SK-MEL-5 (cell line): ENCODE data around the gene KIAA1755. TPM values are rescaled to one million over a fixed set of nuclear protein-coding genes. Genes with fewer than 3 reads are reported as not detected.
"Not testable (repeated sequence)": the region's sequence is repeated elsewhere in the genome, so short reads cannot be mapped to it uniquely, and the experiment has no call there.

Experiments used
- DNase-seq: peaks from one replicate; pipeline ENCODE4 v3.0.0-alpha.2; 2016; ENCODE audit warnings: low read depth, low spot score
- in situ Hi-C: cut with HindIII; loops from 2 replicates; pipeline ENCODE4 v1.10.0; 2016; ENCODE audit warnings: low sequenced_read_pairs, high pct_unique_total_duplicates, low pct_unique_long_range_greater_than_20kb
- total RNA-seq: library from RNA; depleted of rRNA; stranded (reverse); fragments of >200 nt; shearing (Covaris generic); gene quantifications from 2 replicates; pipeline ENCODE4 v1.2.3, GENCODE V29; 2014

The KIAA1755 gene
- total RNA-seq, 1 experiment from 2014 or later = not detected

DNA sequence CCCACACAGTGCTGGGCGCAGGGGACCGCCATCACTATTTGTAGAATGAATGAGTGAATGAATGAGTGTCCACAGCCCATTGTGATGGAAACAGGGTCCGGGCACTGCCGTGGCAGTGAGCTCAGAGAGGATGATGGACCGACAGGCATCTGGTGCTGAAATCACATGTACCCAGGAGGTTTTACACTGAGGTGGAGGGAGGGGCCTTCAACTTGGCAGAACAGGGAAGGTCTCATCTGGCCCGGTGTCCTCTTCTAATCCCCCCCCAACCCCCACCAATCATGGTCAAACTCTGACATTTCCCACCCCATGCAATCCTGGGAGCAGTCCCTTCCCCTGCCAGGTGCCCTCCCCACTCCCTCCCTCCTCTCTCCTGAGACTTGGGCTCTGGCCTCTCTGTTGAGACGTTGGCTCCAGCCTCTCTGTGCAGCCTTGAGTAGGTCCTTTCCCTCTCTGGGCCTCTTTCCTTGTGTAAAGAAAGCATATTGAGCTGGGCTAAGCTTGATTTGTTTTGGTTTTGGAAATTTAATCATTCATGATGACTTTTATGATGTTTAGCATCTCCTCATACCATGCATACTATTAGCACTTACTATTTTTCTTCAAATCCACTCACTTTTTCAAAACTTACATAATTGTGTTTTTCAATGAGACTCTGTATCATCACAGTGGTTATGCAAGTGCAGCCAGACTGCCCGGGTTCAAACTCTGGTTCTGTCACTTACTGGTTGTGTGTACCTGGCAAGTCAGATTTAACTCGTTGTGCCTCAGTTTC lies 10.8 kb downstream of the KIAA1755 start:
- DNase-seq = no peak
- in situ Hi-C loops = no loop called here

DNA sequence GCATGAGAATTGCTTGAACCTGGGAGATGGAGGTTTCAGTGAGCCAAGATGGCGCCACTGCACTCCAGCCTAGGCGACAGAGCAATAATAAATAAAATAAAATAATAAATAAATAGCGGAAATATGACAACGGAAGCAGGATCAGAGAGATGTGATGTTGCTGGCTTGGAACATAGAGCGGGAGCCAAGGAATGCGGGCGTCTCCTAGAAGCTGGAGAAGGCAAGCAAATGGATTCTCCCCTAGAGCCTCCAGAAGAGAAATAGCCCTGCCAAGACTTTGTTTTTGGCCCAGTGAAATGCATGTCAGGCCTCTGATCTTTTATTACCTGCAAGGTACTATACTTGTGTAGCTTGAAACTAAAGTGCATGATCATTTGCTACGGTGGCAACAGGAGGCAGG lies 12.4 kb downstream of the KIAA1755 start:
- in situ Hi-C loops = no loop called here
- no peak for DNase-seq

DNA sequence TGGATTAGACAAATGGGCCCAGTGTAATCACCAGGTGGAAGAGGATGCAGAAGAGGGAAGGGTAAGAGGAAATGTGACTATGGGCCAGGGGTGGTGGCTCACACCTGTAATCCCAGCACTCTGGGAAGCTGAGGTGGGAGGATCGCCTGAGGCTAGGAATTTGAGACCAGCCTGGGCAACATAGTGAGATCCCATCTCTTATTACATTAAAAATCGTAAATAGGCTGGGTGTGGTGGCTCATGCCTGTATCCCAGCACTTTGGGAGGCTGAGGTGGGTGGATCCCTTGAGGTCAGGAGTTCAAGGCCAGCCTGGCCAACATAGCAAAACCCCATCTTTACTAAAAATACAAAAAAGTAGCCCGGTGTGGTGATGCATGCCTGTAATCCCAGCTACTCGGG lies 12.8 kb downstream of the KIAA1755 start:
- in situ Hi-C loops, DNase-seq: not testable (repeated sequence)

DNA sequence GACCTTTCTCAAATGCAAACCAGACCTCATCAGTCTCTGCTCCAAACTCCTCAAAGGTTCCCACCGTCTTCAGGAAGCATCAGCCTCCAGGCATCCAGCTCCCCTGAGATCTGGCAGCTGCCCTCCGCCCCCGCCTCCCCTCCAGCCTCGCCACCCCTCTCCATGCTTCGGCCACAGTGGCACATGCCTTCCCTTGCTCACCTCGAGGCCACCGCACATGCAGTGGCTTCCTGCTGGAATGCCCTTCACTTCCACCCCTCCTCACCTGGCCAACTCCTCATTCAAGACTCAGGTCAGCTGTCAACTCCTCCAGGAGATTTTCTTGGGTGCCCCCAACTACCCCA lies 13.4 kb downstream of the KIAA1755 start:
- in situ Hi-C loops = no loop called here
- no peak for DNase-seq

DNA sequence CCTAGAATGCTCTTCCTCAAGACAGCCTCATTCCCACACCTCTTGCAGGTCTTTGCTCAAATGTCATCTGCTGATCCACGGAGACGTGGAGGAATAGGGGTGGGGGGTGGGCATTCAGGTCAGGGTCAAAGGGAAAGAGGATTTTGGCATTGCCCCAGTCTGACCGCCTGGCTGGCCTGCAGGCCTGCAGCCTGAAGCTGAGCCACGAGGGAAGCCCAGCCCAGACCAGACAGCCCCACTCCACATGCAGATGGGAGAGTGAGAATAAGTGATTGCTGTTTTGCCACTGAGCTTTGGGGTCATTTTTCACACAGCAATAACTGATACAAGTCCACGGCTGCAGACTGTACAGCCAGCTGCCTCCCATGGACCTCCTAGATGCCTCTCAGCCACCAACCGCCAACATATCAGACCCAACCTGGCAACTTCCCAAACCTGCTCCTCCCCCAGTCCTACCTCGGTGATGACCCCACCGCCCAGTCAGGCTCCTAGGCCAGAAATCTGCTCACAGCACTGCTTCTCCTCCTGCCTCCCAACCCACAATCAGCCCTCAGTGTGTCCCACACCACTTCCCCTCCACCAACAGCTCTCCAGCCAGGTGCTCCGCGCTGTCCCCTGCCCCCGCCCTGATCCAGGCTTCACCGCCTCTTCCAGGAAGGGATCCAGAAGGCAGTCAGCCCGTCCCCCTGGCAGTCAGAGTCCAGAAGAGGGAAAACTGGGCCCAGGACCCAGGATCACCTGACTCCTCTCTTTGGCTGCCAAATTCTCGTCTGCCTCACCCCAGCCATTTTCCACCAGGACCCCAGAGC lies 14.0 kb downstream of the KIAA1755 start:
- DNase-seq = no peak
- in situ Hi-C loops = no loop called here

DNA sequence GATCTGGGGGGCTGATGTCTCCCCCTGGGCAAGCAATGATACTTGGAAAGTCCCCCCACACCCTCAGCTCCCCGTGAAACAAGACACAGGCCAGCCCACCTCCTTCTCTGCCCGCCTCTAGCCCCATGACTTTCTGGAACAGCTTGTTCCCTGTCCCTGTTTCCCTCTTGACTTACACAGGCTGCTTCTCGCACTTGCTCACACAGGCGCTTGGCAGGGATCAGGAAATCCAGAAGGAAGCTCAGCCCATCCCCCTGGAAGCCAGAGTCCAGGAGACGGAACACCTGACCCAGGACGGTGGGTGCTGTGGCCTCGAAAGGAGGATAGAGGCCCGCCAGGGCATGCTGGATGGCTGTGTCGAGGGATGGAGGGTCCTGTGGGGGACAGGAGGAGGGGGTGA lies 14.8 kb downstream of the KIAA1755 start:
- no peak for DNase-seq
- in situ Hi-C loops = no loop called here

DNA sequence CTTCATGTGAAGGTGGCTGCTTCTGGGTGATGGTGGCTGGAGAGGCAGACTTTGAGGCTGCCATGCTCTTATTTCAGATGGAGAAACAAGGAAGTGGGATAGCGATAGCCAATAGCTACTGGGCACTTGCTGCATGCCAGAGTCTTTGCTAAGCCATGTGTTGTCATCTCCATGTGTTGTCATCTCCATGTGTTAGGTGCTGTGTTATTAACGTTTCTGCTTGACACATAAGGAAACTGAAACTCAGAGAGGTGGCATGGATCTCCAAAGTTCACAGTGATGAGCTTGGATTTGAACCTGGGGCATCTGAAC lies 16.9 kb downstream of the KIAA1755 start:
- no peak for DNase-seq
- in situ Hi-C loops = no loop called here

DNA sequence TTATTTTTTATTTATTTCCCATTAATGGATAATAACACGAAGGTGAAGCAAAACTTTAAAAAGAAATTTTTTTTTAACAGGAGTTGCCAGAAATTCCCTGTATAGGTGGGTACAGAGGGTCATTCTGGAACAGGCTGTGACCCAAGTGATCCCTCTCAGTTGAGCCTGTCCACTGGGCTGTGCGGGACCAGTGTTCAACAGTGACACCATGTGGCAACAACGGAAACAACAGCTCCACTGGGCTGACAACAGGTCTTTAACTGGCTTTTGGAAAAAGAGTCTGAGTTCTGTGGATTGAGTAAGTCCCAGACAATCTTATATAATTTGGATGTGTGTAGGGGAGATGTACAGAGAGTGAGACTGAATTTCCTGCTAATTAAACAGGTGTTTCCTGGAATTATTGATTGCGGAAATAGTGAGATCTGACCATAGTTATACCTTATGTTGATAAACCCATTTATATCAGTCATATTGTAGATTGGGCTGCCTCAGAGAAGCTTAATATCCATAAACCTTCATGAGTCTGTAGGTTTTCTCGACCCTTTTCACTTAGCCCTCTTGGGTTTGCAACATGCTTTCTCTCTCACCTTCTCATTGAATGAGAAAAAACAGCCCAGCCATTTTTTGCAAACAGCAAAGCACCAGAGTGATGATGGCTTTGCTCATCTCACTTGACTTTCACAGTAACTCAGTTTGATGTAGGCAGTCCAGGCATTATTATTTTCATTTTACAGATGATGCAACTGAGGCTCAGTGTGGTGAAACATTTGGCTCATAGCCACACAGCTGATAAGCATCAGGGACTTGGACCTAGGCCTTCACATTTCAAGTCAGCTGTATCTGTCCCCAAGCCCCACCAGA lies 17.5 kb downstream of the KIAA1755 start:
- in situ Hi-C loops = no loop called here

DNA sequence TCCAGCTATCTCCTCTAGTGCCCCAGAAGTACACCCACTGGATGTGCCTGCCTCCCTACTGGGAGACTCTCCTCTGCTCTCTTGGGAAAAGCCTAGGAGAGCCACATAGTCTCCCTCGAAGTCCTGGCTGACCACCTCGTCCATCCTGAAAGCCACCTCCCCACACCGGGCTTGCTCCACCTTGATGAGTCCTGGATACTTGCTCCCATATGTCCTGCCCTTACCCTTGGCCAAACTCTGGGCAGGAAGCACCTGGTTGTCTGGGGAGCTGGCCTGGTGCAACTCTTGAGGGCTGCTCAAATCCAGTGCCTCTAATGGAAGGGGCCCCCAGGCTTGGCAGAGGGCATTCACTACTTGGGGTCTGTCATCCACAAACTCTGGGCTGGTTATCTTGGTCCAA lies 19.3 kb downstream of the KIAA1755 start:
- in situ Hi-C loops = no loop called here
- no peak for DNase-seq

More for the DNA sequence above, 17.5 kb downstream of the KIAA1755 start:
- DNase-seq = peak; percentile 41

DNA sequence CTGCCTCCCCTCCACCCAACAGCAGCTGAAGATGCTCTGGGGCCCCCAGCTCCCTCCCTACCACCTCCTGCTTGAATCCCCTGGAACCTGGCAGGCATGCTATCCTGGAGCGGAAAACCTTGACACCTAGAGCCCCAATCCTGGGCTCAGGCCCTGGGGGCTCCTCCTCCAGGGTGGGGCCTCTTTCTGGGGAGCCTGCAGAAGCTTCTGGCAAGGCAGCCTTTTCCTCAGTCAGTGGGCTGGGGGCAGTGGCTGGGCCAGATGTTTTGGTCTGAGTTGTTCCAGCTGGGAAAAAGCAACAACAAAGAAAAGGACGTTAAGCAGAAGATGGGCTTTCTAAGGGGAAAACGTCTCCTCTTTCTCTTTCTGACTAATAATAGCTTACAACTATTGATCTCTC lies 21.1 kb downstream of the KIAA1755 start:
- no peak for DNase-seq
- in situ Hi-C loops = no loop called here

DNA sequence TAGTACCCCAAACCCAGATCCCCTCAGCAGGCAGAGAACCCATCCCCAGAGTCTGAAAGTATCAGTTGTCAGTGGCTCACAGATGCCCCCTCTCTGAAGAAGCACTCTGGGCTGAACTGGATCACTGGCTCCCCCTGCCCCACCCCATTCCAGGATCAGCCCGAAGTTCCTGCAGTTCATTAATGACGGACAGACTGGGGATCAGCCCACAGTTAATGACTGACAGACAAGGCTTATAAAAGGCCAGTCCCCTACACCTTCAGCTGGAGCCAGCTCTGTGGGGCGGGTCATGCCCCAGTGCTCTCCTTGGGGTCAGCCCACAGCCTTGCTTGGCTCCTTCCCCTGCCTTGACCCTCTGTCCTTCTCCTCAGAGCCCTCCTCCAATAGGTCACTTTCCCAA lies 21.7 kb downstream of the KIAA1755 start:
- in situ Hi-C loops = no loop called here
- no peak for DNase-seq

DNA sequence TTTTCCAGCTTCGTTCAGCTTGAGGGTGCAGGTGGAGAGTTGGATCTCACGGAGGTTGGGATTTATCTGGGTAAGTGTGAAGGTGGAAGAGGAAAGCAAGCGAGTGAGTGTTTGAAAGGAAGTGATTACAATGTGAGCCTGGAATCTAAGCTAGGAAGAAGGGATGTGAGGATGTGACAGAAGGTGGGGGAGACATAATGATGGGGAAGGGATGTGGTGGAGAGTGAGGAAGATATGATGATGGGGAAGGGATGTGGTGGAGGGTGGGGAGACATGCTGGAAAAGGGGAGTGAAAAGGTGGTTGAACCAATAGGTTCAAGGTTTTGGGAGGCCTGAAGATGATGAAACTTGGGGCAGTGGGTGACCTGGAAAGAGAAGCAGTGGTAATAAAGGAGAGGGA lies 23.2 kb downstream of the KIAA1755 start:
- in situ Hi-C loops = no loop called here
- DNase-seq = no peak

DNA sequence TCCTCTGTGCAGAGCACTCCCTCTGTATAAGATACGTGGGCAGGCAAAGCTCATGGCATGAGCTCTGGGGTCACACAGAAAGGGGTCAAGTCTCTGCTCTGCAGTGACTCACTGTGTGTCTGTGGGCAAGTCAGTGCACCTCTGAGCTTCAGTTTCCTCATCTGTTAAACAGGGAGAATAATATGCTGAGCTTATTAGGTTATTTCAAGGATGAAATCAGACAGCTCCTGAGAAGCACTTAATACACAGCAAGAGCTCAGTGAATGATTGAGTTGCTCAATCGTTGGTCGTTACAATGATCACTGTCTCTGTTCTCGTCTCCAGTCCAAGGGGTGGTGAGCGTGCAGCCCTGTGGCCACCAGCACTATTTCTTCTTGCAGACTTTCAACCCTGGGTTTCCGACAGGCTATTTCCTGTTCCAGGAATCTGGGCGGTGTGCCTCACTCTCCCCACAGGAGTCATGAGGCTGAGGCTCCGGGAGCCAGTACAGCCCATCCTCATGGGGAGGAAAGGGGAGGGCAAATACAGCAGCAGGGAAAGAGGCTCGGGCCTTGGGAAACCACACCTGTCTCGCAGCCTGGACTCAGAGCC lies 28.9 kb downstream of the KIAA1755 start:
- in situ Hi-C loops = no loop called here
- no peak for DNase-seq

DNA sequence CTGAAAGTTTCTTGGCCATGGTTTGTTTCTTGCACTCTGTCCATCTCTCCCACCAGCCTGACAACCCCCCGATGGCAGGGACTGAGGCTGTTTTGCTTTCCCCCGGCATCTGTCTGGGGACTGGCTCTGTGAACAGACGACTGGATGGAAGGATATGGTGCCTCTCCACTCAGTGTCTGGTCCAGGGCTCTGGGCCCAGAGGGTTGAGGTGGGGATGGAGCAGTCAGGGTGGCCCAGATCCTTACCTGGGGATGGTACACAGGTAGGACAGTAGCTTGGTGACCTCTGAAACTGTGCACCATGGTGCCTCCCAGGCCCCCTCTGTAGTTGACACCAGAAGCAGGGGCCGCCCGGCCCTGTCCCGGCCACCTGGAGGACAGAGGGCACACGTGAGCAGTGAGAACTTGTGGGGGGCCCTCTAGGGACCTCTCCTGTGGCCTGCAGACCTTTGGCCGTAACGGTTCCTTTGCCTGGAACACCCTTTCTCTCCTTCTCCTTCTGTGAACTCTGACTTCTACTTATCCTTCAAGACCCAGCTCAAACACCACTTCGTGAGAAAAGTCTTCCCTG lies 29.5 kb downstream of the KIAA1755 start:
- DNase-seq = no peak
- in situ Hi-C loops = no loop called here

DNA sequence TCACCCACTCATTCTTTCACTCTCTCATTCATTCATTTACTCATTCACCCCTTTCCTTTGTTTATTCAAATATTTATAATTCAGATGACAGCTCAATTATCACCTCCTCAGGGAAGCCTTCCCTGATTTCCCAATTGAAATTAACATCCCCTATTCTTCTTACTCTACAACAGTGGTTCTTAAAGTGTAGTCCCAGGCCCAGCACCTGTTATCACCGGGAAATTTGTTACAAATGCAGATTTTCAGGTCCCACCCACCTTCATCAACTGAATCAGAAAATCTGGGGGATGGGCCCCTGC lies 30.3 kb downstream of the KIAA1755 start:
- in situ Hi-C loops = no loop called here
- DNase-seq = no peak

DNA sequence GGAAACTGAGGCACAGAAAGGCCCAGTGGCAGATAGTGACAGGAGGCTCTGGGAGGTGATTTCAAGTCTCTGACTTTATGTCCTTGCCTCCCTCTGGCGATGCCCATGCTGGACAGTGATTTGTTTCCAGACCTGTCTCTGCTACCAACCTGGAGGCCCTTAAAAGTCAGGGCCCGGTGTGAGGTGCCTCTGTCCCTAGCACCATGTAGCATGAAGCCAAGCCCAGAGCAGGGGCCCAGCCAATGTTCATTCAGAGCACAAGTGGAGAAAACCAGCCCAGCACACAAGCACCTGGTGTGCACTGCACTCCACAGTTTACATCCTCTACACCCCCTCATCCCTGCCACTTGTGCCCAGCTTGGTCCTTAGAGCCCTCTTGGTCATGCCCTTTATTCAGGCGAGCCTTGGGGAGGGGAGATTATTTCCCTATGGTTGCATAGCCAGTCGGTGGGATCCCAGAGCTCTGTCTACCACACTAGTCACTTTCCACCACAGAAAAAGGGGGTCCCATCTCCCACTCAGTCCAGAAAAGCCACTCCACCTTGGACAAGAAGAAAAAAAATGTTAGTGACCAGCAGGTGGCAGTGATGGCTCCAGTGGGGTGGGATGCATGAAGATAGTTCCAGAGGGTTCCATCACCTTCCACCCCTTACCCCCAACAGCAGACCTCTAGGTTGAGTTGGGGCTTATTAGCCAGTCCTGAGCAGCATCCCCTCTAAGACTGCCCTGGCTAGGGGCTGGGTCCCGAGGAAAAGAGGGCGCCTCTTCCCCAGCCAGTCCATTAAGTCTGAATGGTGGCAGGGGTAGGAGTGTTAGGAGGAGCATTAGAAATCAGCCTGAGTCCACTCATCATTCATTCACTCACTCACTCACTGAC lies 30.9 kb downstream of the KIAA1755 start:
- peak; percentile 43 for DNase-seq
- in situ Hi-C loops = loop anchor here (10.0 kb wide), 1 partner anchor 185 kb away; no protein-coding TSS in a partner anchor

DNA sequence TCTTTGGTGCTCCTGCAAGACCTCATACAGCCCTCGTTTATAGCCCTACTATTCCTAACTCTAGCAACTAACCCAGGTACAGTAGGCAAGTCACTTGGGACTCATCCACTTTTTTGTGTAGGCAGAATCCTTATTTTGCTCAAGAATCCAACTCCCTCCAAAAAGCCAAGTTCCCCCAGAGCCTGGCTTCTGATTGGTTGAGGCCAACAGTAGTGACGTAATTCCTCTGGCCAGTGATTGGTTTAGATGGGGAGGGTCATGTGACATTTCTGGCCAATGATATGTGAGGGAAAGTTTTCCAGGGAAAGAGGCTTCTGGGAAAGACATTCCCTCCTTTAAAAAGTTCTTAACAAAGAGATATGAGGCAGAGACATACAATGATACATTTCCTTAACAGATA lies 32.1 kb downstream of the KIAA1755 start:
- in situ Hi-C loops = loop anchor here (10.0 kb wide), 1 partner anchor 184 kb away; no protein-coding TSS in a partner anchor
- peak; percentile 30 for DNase-seq
